Prostate gland (tissue), 2 donors: ENCODE measurements around the gene FARP1.

ENCODE experiments used
- CTCF ChIP-seq, 4 experiments: fragments of 200-600 bp in 2 of 4; fragments of 450-650 bp in 2 of 4; sonication (generic) in 2 of 4; IDR thresholded peaks; 1 replicate in 3 of 4; 2 replicates in 1 of 4; pipeline ENCODE4 v1.5.1; 2016 to 2019; ENCODE audit warnings: antibody characterized with exemption in 4 of 4, mild to moderate bottlenecking in 2 of 4, moderate library complexity in 2 of 4
- POLR2A ChIP-seq: fragments of 450-650 bp; IDR thresholded peaks from one replicate; pipeline ENCODE4 v1.6.1; 2016; ENCODE audit warnings: antibody characterized with exemption, mild to moderate bottlenecking
- POLR2AphosphoS5 ChIP-seq: sonication (generic); formaldehyde crosslinking; IDR thresholded peaks from one replicate; pipeline ENCODE4 v1.6.1; 2017; ENCODE audit warnings: antibody characterized with exemption

- TF ChIP-seq CTCF (IDR thresholded peaks at IDR 0.05), result no peak
- no peak for TF ChIP-seq POLR2A
- TF ChIP-seq POLR2AphosphoS5, result no peak
Measured at GRCh38 chr13:98261165-98261702, 118.3 kb downstream of the FARP1 start.
